ENCODE data around the gene NCR1. TPM values are rescaled to one million over a fixed set of nuclear protein-coding genes. Genes with fewer than 3 reads are reported as not detected.
"Not testable (repeated sequence)": the region's sequence is repeated elsewhere in the genome, so short reads cannot be mapped to it uniquely, and the experiment has no call there.

NCR1 gene
- total RNA-seq, 2 donors from 2014 or later = not detected

- H3K36me3 Mint-ChIP-seq (ENCODE audit: low read depth); DNase-seq; H3K4me3 Mint-ChIP-seq; H3K27ac Mint-ChIP-seq; ATAC-seq; H3K4me1 Mint-ChIP-seq; H3K9me3 ChIP-seq (ENCODE audit: control insufficient read depth, low read length, poor library complexity, severe bottlenecking): not testable (repeated sequence)
- H3K27me3 Mint-ChIP-seq = peaks cover 33% of the 10 kb centered on the region
Measured at GRCh38 chr19:54894106-54894505, 11.8 kb upstream of the NCR1 start.

GRCh38 chr19:54896036-54896435 is 9.9 kb upstream of the NCR1 start:
- no peak for DNase-seq
- no peak for ATAC-seq
- Mint-ChIP-seq H3K4me3 (no peak overlapping the region), H3K36me3 (ENCODE audit: low read depth) (peaks cover 2% of the 10 kb centered on the region), H3K27me3 (peaks cover 40% of the 10 kb centered on the region), H3K4me1 (peaks cover 3% of the 10 kb centered on the region), H3K27ac (no peak overlapping the region)
- H3K9me3 ChIP-seq (ENCODE audit: control insufficient read depth, low read length, poor library complexity, severe bottlenecking) = no peaks in the 10 kb centered on the region

- not testable (repeated sequence) for H3K4me1 Mint-ChIP-seq; H3K4me3 Mint-ChIP-seq; ATAC-seq; H3K36me3 Mint-ChIP-seq (ENCODE audit: low read depth); H3K9me3 ChIP-seq (ENCODE audit: control insufficient read depth, low read length, poor library complexity, severe bottlenecking); DNase-seq; H3K27ac Mint-ChIP-seq
- peaks cover 40% of the 10 kb centered on the region for H3K27me3 Mint-ChIP-seq
Measured at GRCh38 chr19:54898685-54899084, 7.3 kb upstream of the NCR1 start.

- H3K9me3 ChIP-seq (ENCODE audit: control insufficient read depth, low read length, poor library complexity, severe bottlenecking); DNase-seq; H3K27ac Mint-ChIP-seq; ATAC-seq; H3K4me3 Mint-ChIP-seq; H3K36me3 Mint-ChIP-seq (ENCODE audit: low read depth); H3K4me1 Mint-ChIP-seq: not testable (repeated sequence)
- peaks cover 39% of the 10 kb centered on the region for H3K27me3 Mint-ChIP-seq
Measured at GRCh38 chr19:54899646-54900045, 6.3 kb upstream of the NCR1 start.

- not testable (repeated sequence) for DNase-seq, H3K4me1 Mint-ChIP-seq, H3K27ac Mint-ChIP-seq
Measured at GRCh38 chr19:54901153-54901552, 4.8 kb upstream of the NCR1 start.

GRCh38 chr19:54902061-54902460 is 3.9 kb upstream of the NCR1 start:
- peaks cover 32% of the 10 kb centered on the region for H3K27me3 Mint-ChIP-seq
- peaks cover 3% of the 10 kb centered on the region for H3K4me1 Mint-ChIP-seq
- H3K36me3 Mint-ChIP-seq (ENCODE audit: low read depth) = peaks cover 2% of the 10 kb centered on the region
- no peaks in the 10 kb centered on the region for H3K9me3 ChIP-seq (ENCODE audit: control insufficient read depth, low read length, poor library complexity, severe bottlenecking)
- ATAC-seq (no peak), DNase-seq (no peak)
- H3K4me3 Mint-ChIP-seq = no peak overlapping the region
- H3K27ac Mint-ChIP-seq = no peak overlapping the region

More at GRCh38 chr19:54901153-54901552, 4.8 kb upstream of the NCR1 start:
- H3K27me3 Mint-ChIP-seq = peaks cover 35% of the 10 kb centered on the region
- ATAC-seq; H3K36me3 Mint-ChIP-seq (ENCODE audit: low read depth); H3K9me3 ChIP-seq (ENCODE audit: control insufficient read depth, low read length, poor library complexity, severe bottlenecking); H3K4me3 Mint-ChIP-seq: not testable (repeated sequence)

- no peak overlapping the region for H3K4me3 Mint-ChIP-seq
- DNase-seq (no peak), ATAC-seq (no peak)
- no peaks in the 10 kb centered on the region for H3K9me3 ChIP-seq (ENCODE audit: control insufficient read depth, low read length, poor library complexity, severe bottlenecking)
- H3K27me3 Mint-ChIP-seq = peaks cover 26% of the 10 kb centered on the region
- H3K36me3 Mint-ChIP-seq (ENCODE audit: low read depth) = no peaks in the 10 kb centered on the region
- no peak overlapping the region for H3K27ac Mint-ChIP-seq
- H3K4me1 Mint-ChIP-seq = peaks cover 3% of the 10 kb centered on the region
Measured at GRCh38 chr19:54903303-54903702, 2.6 kb upstream of the NCR1 start.

GRCh38 chr19:54904261-54904660 is 1.7 kb upstream of the NCR1 start:
- not testable (repeated sequence) for H3K4me1 Mint-ChIP-seq; DNase-seq; H3K36me3 Mint-ChIP-seq (ENCODE audit: low read depth); H3K27ac Mint-ChIP-seq; H3K4me3 Mint-ChIP-seq; H3K9me3 ChIP-seq (ENCODE audit: control insufficient read depth, low read length, poor library complexity, severe bottlenecking); ATAC-seq
- peaks cover 17% of the 10 kb centered on the region for H3K27me3 Mint-ChIP-seq

- Mint-ChIP-seq H3K27me3 (peaks cover 7% of the 10 kb centered on the region), H3K36me3 (ENCODE audit: low read depth) (no peaks in the 10 kb centered on the region), H3K4me3 (no peak overlapping the region), H3K4me1 (no peaks in the 10 kb centered on the region), H3K27ac (no peak overlapping the region)
- H3K9me3 ChIP-seq (ENCODE audit: control insufficient read depth, low read length, poor library complexity, severe bottlenecking) = no peaks in the 10 kb centered on the region
- ATAC-seq (no peak), DNase-seq (no peak)
Measured at GRCh38 chr19:54905421-54905802, 536 bp upstream of the NCR1 start.

GRCh38 chr19:54906819-54907218 is 871 bp downstream of the NCR1 start:
- H3K9me3 ChIP-seq (ENCODE audit: control insufficient read depth, low read length, poor library complexity, severe bottlenecking) = no peaks in the 10 kb centered on the region
- Mint-ChIP-seq H3K36me3 (ENCODE audit: low read depth) (no peaks in the 10 kb centered on the region), H3K4me1 (no peaks in the 10 kb centered on the region), H3K27me3 (peaks cover 6% of the 10 kb centered on the region), H3K4me3 (no peak overlapping the region), H3K27ac (no peak overlapping the region)
- no peak for ATAC-seq
- no peak for DNase-seq

GRCh38 chr19:54907899-54908298 is 2.0 kb downstream of the NCR1 start:
- not testable (repeated sequence) for H3K27me3 Mint-ChIP-seq; H3K4me1 Mint-ChIP-seq; DNase-seq; H3K9me3 ChIP-seq (ENCODE audit: control insufficient read depth, low read length, poor library complexity, severe bottlenecking); ATAC-seq; H3K4me3 Mint-ChIP-seq; H3K36me3 Mint-ChIP-seq (ENCODE audit: low read depth); H3K27ac Mint-ChIP-seq

GRCh38 chr19:54916822-54917221 is 10.9 kb downstream of the NCR1 start:
- no peaks in the 10 kb centered on the region for H3K9me3 ChIP-seq (ENCODE audit: control insufficient read depth, low read length, poor library complexity, severe bottlenecking)
- Mint-ChIP-seq H3K27me3 (peaks cover 33% of the 10 kb centered on the region), H3K27ac (no peak overlapping the region), H3K4me3 (no peak overlapping the region), H3K4me1 (no peaks in the 10 kb centered on the region), H3K36me3 (ENCODE audit: low read depth) (peaks cover 4% of the 10 kb centered on the region)
- DNase-seq = no peak
- no peak for ATAC-seq

GRCh38 chr19:54918499-54918898 is 12.6 kb downstream of the NCR1 start:
- Mint-ChIP-seq H3K4me3 (no peak overlapping the region), H3K36me3 (ENCODE audit: low read depth) (peaks cover 7% of the 10 kb centered on the region), H3K27me3 (peaks cover 33% of the 10 kb centered on the region), H3K4me1 (no peaks in the 10 kb centered on the region), H3K27ac (no peak overlapping the region)
- no peaks in the 10 kb centered on the region for H3K9me3 ChIP-seq (ENCODE audit: control insufficient read depth, low read length, poor library complexity, severe bottlenecking)
- ATAC-seq (no peak), DNase-seq (no peak)

GRCh38 chr19:54919646-54920563 is 14.0 kb downstream of the NCR1 start:
- not testable (repeated sequence) for ATAC-seq; H3K27ac Mint-ChIP-seq; DNase-seq; H3K4me3 Mint-ChIP-seq; H3K9me3 ChIP-seq (ENCODE audit: control insufficient read depth, low read length, poor library complexity, severe bottlenecking); H3K36me3 Mint-ChIP-seq (ENCODE audit: low read depth); H3K4me1 Mint-ChIP-seq
- H3K27me3 Mint-ChIP-seq = peaks cover 26% of the 10 kb centered on the region

Data from T-helper 17 cell (primary cell).